ENCODE measurements around the gene PLA2G5. TPM values are rescaled to one million over a fixed set of nuclear protein-coding genes. Genes with fewer than 3 reads are reported as not detected.
A peak's percentile ranks its signal among the peaks of the same experiment; 100 is the strongest.

The PLA2G5 gene
- polyA plus RNA-seq, 3 donors: not detected

DNA sequence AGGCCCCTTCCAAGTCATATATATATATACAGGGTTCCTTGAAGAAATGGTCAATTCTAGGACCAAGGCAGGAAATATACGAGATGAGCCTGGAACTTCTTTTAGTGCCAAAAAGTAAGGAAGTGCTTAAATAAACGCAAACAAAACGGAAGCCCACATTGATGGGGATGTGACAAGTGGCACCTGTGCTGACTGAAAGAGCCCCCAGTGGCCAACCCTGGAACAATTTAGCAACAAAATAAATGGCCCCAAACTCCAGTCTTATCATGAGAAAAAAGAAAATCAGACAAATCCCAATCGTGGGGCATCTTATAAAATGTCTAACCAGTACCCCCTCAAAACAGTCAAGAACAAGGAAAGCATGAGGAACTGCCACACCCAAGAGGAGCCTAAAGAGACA, 17.7 kb downstream of the PLA2G5 start:
- no peaks in the 10 kb centered on the region for H3K79me2 ChIP-seq (ENCODE audit: insufficient read depth, low read length)
- no peak overlapping the region for H3K4me2 ChIP-seq (replicated peaks; ENCODE audit: extremely low read depth, low read length, poor library complexity, severe bottlenecking)

GRCh38 chr1:20089328-20090077, 19.5 kb downstream of the PLA2G5 start:
- no peak overlapping the region for H3K4me3 ChIP-seq (replicated peaks in 1 of 3; ENCODE audit: low read depth in 2 of 3, low read length in 3 of 3)
- no peaks in the 10 kb centered on the region for H4K20me1 ChIP-seq (ENCODE audit: insufficient read depth, low read length)
- no peak overlapping the region for H2AFZ ChIP-seq (ENCODE audit: insufficient read depth, low read depth, low read length, poor library complexity, severe bottlenecking)
- H3K9me3 ChIP-seq (replicated peaks in 1 of 2; ENCODE audit: control insufficient read depth in 1 of 2, insufficient read depth in 1 of 2, low read length in 2 of 2): peaks cover 0 to 3% of the 10 kb centered on the region in 2 donors
- WGBS (ENCODE audit: insufficient coverage): 96% methylated on average over 9 of the region's 19 CpGs
- intact Hi-C loops (cut with micrococcal nuclease): no loop called here
- TF ChIP-seq, protein P1, sequence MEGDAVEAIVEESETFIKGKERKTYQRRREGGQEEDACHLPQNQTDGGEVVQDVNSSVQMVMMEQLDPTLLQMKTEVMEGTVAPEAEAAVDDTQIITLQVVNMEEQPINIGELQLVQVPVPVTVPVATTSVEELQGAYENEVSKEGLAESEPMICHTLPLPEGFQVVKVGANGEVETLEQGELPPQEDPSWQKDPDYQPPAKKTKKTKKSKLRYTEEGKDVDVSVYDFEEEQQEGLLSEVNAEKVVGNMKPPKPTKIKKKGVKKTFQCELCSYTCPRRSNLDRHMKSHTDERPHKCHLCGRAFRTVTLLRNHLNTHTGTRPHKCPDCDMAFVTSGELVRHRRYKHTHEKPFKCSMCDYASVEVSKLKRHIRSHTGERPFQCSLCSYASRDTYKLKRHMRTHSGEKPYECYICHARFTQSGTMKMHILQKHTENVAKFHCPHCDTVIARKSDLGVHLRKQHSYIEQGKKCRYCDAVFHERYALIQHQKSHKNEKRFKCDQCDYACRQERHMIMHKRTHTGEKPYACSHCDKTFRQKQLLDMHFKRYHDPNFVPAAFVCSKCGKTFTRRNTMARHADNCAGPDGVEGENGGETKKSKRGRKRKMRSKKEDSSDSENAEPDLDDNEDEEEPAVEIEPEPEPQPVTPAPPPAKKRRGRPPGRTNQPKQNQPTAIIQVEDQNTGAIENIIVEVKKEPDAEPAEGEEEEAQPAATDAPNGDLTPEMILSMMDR (IDR thresholded peaks at IDR 0.05): no peak
- peaks cover 9 to 16% (median 13%) of the 10 kb centered on the region in 3 donors for H3K27me3 Mint-ChIP-seq (ENCODE audit: low read depth in 3 of 3)
- H3K4me1 ChIP-seq (ENCODE audit: control insufficient read depth in 1 of 2, insufficient read depth in 2 of 2, low read length in 2 of 2): peaks cover 6 to 10% of the 10 kb centered on the region in 2 donors
- peak overlapping the region in 1 of 7 donors; percentile 73 for H3K27ac Mint-ChIP-seq
- DNase-seq: no peak
- no peak overlapping the region for H3K27ac ChIP-seq (ENCODE audit: low read depth in 1 of 2, low read length in 2 of 2)
- H3K4me2 ChIP-seq (replicated peaks; ENCODE audit: extremely low read depth, low read length, poor library complexity, severe bottlenecking): no peak overlapping the region
- peaks cover 9% of the 10 kb centered on the region for H3K4me1 Mint-ChIP-seq
- no peaks in the 10 kb centered on the region for H3K27me3 ChIP-seq (ENCODE audit: control insufficient read depth in 2 of 2, insufficient read depth in 2 of 2, low read length in 2 of 2)
- no peaks in the 10 kb centered on the region for H3K79me2 ChIP-seq (ENCODE audit: insufficient read depth, low read length)
- H3K4me3 Mint-ChIP-seq: no peak overlapping the region
- no peak overlapping the region for H3K9ac ChIP-seq (ENCODE audit: insufficient read depth, low read length, poor library complexity, severe bottlenecking)
- no peaks in the 10 kb centered on the region for H3K36me3 Mint-ChIP-seq
- peaks cover 0 to 8% (median 2%) of the 10 kb centered on the region in 7 donors for H3K9me3 Mint-ChIP-seq
- no peaks in the 10 kb centered on the region for H3K36me3 ChIP-seq (replicated peaks in 1 of 2; ENCODE audit: control insufficient read depth in 1 of 2, insufficient read depth in 2 of 2, low read length in 2 of 2)

More for the DNA sequence above, 17.7 kb downstream of the PLA2G5 start:
- WGBS (ENCODE audit: insufficient coverage): 56% methylated on average over 1 of the region's 4 CpGs
- H3K27ac ChIP-seq (ENCODE audit: low read depth in 1 of 2, low read length in 2 of 2): no peak overlapping the region
- Mint-ChIP-seq H3K4me3 (no peak overlapping the region), H3K9me3 (peaks cover 0 to 8% (median 2%) of the 10 kb centered on the region in 7 donors), H3K36me3 (no peaks in the 10 kb centered on the region), H3K27me3 (ENCODE audit: low read depth in 3 of 3) (peaks cover 14 to 17% (median 15%) of the 10 kb centered on the region in 3 donors), H3K27ac (no peak overlapping the region), H3K4me1 (no peaks in the 10 kb centered on the region)
- H2AFZ ChIP-seq (ENCODE audit: insufficient read depth, low read depth, low read length, poor library complexity, severe bottlenecking): no peak overlapping the region
- no peaks in the 10 kb centered on the region for H3K36me3 ChIP-seq (replicated peaks in 1 of 2; ENCODE audit: control insufficient read depth in 1 of 2, insufficient read depth in 2 of 2, low read length in 2 of 2)
- no peak overlapping the region for H3K4me3 ChIP-seq (replicated peaks in 1 of 3; ENCODE audit: low read depth in 2 of 3, low read length in 3 of 3)
- H3K27me3 ChIP-seq (ENCODE audit: control insufficient read depth in 2 of 2, insufficient read depth in 2 of 2, low read length in 2 of 2): no peaks in the 10 kb centered on the region
- no peaks in the 10 kb centered on the region for H3K4me1 ChIP-seq (ENCODE audit: control insufficient read depth in 1 of 2, insufficient read depth in 2 of 2, low read length in 2 of 2)
- TF ChIP-seq, protein P1 (IDR thresholded peaks at IDR 0.05): no peak
- DNase-seq: no peak
- H3K9me3 ChIP-seq (replicated peaks in 1 of 2; ENCODE audit: control insufficient read depth in 1 of 2, insufficient read depth in 1 of 2, low read length in 2 of 2): peaks cover 0 to 3% of the 10 kb centered on the region in 2 donors
- no peak overlapping the region for H3K9ac ChIP-seq (ENCODE audit: insufficient read depth, low read length, poor library complexity, severe bottlenecking)
- H4K20me1 ChIP-seq (ENCODE audit: insufficient read depth, low read length): no peaks in the 10 kb centered on the region
- intact Hi-C loops (cut with micrococcal nuclease): no loop called here
